ENCODE measurements around the gene RERE.

DNA sequence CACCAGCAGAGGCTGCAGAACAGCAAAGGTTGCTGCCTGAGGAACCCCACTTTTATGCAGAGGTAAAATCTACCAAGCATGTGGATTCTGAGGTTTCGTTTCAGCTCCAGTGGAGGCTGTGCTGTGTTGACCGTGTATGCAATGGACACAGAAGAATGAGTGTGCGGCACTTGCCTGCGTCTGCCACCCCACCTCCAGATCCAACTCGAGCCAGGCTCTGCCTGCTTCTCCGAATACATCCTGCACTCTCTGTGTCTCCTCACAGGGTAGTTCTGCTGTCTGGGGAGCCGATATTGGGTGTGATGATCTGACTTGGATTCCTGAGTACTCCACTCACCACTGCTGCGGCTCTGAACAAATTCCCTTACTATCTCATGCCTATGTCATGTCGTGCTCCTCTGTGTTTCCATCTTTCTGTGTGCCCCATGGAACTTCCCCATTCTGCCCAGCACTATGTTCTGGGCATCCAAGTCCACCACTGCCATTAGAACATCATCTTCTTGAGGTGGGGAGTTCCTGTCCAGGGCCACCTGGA is 369.8 kb downstream of the RERE start:
- TF ChIP-seq POLR2AphosphoS5 (IDR thresholded peaks at IDR 0.05; ENCODE audit: low read depth, low read length) (no peak), TAF1 (IDR thresholded peaks at IDR 0.05; ENCODE audit: borderline replicate concordance, low read depth, low read length) (no peak)
